HG03558 (cell line): ENCODE data around the gene ASB11.

Experiments used
- ATAC-seq: cut with Tn5 transposase; IDR thresholded peaks from one replicate; pipeline ENCODE4 v1.9.1; 2021; ENCODE audit warnings: moderate number of reproducible peaks; ENCODE audit not compliant: unreplicated experiment; ENCODE audit errors: extremely low read depth

ASB11 gene

GRCh38 chrX:15315509-15315908 is at the start of gene ASB11:
Gene ASB11, minus strand, starts transcription at chrX:15315640. Its CDS starts 35 bp downstream, at chrX:15315605.
- ATAC-seq: no peak

DNA sequence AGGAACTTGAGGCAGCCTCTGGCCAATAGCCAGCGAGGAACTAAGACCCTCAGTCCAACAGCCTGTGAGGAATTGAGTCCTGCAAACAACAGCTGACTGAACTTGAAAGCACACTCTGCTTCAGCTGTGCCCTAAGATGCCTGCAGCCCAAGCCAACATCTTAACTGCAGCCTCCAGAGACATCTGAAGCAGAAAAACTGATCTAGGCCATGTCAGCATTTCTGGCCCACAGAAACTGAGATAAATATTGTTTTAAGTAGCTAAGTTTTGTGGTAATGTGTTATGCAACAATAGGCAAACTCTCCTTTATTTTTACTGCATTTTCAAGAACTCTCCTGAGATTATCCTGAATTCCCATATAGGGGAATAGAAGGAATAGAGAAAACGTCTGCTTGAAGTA is 44.3 kb upstream of the ASB11 start:
- ATAC-seq: no peak

GRCh38 chrX:15358533-15358932 is 43.1 kb upstream of the ASB11 start:
- ATAC-seq: no peak

DNA sequence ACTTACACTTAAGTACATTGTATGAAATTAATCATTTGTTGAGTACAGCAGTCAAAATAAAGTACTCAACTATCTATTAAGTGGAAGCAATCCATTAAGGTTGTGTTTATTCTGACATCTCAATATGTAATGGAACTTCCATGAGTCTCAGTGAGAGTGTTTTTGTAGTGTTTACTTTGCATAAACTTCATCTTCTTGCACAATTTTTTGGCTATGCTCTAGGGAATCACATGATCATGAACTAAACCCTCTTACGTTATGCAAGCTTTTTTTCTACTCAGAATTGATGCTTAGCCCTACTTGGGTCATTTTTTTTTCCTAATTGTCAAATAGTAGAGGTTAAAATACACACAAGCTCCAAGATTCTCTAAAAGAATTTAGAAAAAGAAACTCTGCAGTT is 41.0 kb upstream of the ASB11 start:
- no peak for ATAC-seq

GRCh38 chrX:15350329-15350996 is 35.0 kb upstream of the ASB11 start:
- no peak for ATAC-seq

DNA sequence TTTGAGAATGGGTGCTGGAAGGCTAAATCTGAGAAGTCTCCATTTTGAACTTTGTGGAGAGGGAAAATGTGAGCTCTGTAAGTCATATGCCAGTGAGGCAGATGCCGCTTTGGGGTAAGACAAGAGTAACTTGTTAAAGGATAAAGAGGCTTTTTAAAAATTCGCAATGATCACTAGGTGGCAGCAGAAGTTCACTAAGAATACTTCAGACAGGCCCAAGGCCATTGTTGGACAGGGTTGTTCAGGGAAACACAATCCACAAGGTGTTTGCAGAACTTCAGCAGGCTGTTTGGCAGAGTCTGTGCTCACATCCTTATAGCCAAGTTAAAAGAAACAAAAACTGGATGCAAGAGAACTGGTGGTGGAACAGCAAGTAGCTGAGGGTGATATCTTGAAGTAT is 33.6 kb upstream of the ASB11 start:
- peak; percentile 66 for ATAC-seq

- no peak for ATAC-seq
Observed at GRCh38 chrX:15345976-15346375, 30.5 kb upstream of the ASB11 start.

- ATAC-seq: no peak
Observed at GRCh38 chrX:15344106-15344505, 28.7 kb upstream of the ASB11 start.

- no peak for ATAC-seq
Observed at GRCh38 chrX:15343075-15343476, 27.6 kb upstream of the ASB11 start.

GRCh38 chrX:15340867-15341266 is 25.4 kb upstream of the ASB11 start:
- ATAC-seq: no peak

DNA sequence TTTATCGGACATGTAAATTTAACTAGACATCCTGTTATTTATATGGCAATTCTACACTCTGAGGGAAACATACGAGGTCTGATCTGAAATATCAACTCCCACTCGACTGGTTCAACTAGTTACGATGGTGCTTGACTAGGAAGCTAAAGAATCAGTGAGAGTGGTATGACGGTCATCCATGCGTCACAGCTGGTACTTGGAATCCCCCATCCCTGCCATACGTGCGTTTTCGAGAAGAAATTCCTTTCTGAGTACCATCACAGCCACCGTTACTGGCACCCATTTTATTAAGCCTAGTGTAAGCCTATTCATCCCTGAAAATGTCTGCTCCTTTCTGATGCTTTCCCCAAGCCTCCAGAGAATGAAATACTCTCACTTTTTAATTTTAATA is 20.6 kb upstream of the ASB11 start:
- ATAC-seq: no peak

DNA sequence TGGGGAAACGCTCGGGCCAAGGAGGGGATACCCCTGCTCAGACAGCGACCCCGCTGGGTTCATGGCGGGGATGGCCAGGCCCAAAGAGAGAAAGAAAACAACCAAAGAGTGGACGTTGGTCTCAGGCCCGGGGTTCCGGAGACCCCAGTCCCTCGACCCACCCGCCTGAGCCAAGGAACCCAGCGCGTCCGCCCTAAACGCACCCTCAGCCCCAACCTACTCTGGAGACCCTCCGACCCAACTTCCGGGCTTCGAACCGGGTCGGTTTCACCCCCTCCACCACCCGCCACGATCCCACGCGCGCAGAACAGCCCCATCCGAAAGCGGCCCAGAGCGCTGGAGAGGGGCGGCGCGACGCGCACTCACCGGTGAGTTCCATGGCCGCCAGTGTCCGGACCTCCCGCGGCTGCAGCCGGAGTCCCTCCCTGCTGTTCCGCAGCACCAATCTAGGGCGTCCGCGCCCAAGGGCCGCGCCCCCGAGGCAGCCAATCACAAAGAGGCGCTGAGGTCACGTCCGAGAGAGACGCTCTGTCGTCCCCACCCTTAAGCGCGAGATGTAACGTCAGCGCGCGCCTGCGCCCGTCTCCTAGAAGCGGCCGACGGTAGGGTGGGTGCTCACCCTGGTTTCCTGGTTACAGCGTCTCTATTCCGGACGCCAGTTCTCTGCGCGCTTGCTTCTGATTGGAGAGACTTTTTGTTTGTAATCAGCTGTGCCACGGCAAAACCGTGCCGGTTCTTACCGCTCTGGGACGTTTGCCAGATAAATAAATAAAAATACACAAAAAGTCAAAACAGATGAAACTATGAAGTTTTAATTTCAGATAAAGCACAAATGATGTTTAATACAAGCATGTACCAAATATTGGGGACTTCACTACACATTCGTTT is 19.9 kb upstream of the ASB11 start, which contains the start of gene PIGA:
Gene PIGA (minus strand): TSS at position 389 of the 888 bp plus-strand sequence. CDS start 3,593 bp downstream, outside the sequence.
- peak; percentile 97 for ATAC-seq

- no peak for ATAC-seq
Observed at GRCh38 chrX:15334561-15334960, 19.1 kb upstream of the ASB11 start.

- ATAC-seq: no peak
Observed at GRCh38 chrX:15328821-15329220, 13.4 kb upstream of the ASB11 start.

- ATAC-seq: no peak
Observed at GRCh38 chrX:15328131-15328530, 12.7 kb upstream of the ASB11 start.

GRCh38 chrX:15322472-15322871 is 7.0 kb upstream of the ASB11 start:
- no peak for ATAC-seq

DNA sequence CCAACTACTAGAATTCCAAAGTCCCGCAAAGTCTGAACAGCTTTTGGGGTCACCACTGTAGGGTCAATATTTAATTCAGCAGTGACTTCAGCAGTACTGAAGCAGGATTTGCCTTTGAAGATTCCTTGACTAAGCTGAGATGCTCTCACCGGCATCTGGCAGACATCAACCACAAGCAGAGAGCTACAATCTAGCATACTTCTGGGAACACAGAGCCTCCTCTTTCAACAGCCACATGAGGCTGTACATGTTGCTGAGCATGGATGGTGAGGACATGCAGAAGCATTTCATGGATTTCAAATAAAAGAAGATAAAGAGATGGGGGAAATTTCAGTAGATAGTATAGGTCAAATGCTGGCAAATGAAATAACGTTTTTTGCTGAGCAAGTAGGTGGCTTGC is 6.6 kb upstream of the ASB11 start:
- no peak for ATAC-seq

- ATAC-seq: no peak
Observed at GRCh38 chrX:15321447-15321846, 6.0 kb upstream of the ASB11 start.

GRCh38 chrX:15320297-15320696 is 4.9 kb upstream of the ASB11 start:
- no peak for ATAC-seq

DNA sequence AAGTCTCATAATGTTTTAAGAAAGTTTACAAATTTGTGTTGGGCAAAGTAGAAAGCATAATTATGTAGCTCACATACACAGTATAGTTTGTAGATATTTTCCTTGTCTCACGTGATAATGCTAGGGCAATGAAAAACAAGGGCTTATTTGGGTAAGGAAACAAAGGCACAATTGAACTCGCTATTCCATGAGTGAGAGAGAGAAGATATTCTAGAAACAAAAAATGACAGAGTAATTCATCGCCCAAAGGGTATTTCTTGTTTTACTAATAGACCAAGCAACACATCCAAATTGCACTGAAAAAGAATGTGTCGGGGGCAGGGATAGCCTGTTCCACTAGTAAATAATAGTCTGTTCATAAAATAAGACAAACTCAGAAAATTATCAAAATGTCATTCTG is 3.6 kb upstream of the ASB11 start:
- ATAC-seq: no peak

DNA sequence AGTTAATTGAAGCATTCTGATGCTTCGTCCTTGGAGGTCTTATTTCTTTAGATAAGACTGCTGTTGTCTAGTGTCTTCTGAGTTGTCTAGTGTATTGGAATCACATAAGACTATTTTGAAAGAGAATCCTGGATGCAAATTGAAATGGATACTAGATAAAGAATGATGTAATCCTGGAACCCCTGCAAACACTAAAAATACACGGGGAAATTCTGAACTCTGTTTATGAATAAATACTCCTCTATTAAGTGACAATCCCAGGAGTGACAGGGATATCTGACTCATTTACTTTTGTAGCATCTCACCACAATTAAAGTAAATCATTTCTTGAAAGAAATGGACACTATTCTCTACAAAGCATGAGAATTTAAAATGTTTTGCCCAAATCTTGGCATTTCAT is 968 bp downstream of the ASB11 start:
- ATAC-seq: no peak

- ATAC-seq: no peak
Observed at GRCh38 chrX:15311119-15311518, 4.3 kb downstream of the ASB11 start.
